IMR-90 (cell line): ENCODE measurements around the gene NEGR1. TPM values are rescaled to one million over a fixed set of nuclear protein-coding genes. Genes with fewer than 3 reads are reported as not detected.
A peak's percentile ranks its signal among the peaks of the same experiment; 100 is the strongest.

Experiments
- ATAC-seq: fragments of 200-7000 bp; cut with Tn5 transposase; 2 replicates; pipeline ENCODE4 v1.9.1; 2020; ENCODE audit warnings: low read depth, mild to moderate bottlenecking, moderate library complexity
- BruUV-seq: library from RNA; stranded (reverse); fragments of 400-500 nt; replicated peaks from 2 replicates; lab custom pipeline; 2021; lab: Mats Ljungman, UMichigan
- CTCF ChIA-PET: fragments of 300-600 bp; formaldehyde crosslinking; extraction: SDS; loops from one replicate; lab custom pipeline; 2021; ENCODE audit warnings: antibody characterized with exemption; lab: Yijun Ruan, JAX
- POLR2A ChIA-PET: fragments of 300-600 bp; sonication (Branson Sonifier 250); formaldehyde crosslinking; loops from one replicate; lab custom pipeline; 2022; ENCODE audit warnings: antibody characterized with exemption; ENCODE audit not compliant: unreplicated experiment; lab: Charles Lee
- DNase-seq: peaks from one replicate; pipeline ENCODE4 v3.0.0; 2013
- H2AFZ ChIP-seq: replicated peaks from 2 replicates; pipeline ENCODE3; 2013; ENCODE audit warnings: low read length, mild to moderate bottlenecking; ENCODE audit not compliant: poor library complexity
- H2AK5ac ChIP-seq: 2 replicates; pipeline ENCODE4 v1.6.1; 2013; ENCODE audit warnings: low read depth, low read length, inconsistent platforms
- H2AK9ac ChIP-seq: replicated peaks from 2 replicates; pipeline ENCODE3; 2013; ENCODE audit warnings: mild to moderate bottlenecking, low read depth, low read length, moderate library complexity; ENCODE audit not compliant: poor library complexity
- H2BK120ac ChIP-seq: 2 replicates; pipeline ENCODE4 v1.6.1; 2013; ENCODE audit warnings: low read depth, low read length, inconsistent platforms
- H2BK15ac ChIP-seq: 3 replicates; pipeline ENCODE4 v1.6.1; 2013; ENCODE audit warnings: low read depth, low read length, inconsistent platforms
- H2BK20ac ChIP-seq: 2 replicates; pipeline ENCODE4 v1.6.1; 2013; ENCODE audit warnings: low read depth, mild to moderate bottlenecking, inconsistent platforms, low read length, moderate library complexity
- H2BK5ac ChIP-seq: 2 replicates; pipeline ENCODE4 v1.6.1; 2013; ENCODE audit warnings: mild to moderate bottlenecking, low read depth, low read length, inconsistent platforms; ENCODE audit not compliant: poor library complexity, severe bottlenecking
- H3K14ac ChIP-seq: replicated peaks from 2 replicates; pipeline ENCODE4 v1.6.1; 2013; ENCODE audit warnings: low read depth, low read length, inconsistent platforms
- H3K18ac ChIP-seq: 2 replicates; pipeline ENCODE4 v1.6.1; 2013; ENCODE audit warnings: low read depth, low read length, control low read depth
- H3K23ac ChIP-seq: 2 replicates; pipeline ENCODE4 v1.6.1; 2013; ENCODE audit warnings: low read depth, low read length, inconsistent platforms
- H3K27ac ChIP-seq: 2 replicates; pipeline ENCODE4 v1.5.1; 2013; ENCODE audit warnings: mild to moderate bottlenecking, control low read depth, low read length; ENCODE audit not compliant: insufficient read depth
- H3K27me3 ChIP-seq: 2 replicates; pipeline ENCODE4 v1.6.1; 2013; ENCODE audit warnings: low read length; ENCODE audit not compliant: control insufficient read depth, insufficient read depth
- H3K36me3 ChIP-seq: 2 replicates; pipeline ENCODE4 v1.6.1; 2013; ENCODE audit warnings: low read length, mixed read lengths; ENCODE audit not compliant: control insufficient read depth, insufficient read depth
- H3K4ac ChIP-seq: 2 replicates; pipeline ENCODE4 v1.6.1; 2013; ENCODE audit warnings: low read depth, low read length, inconsistent platforms
- H3K4me1 ChIP-seq: 2 replicates; pipeline ENCODE4 v1.6.1; 2013; ENCODE audit warnings: low read length, mixed read lengths; ENCODE audit not compliant: control insufficient read depth, insufficient read depth
- H3K4me2 ChIP-seq: 2 replicates; pipeline ENCODE4 v1.6.1; 2013; ENCODE audit warnings: low read depth, mild to moderate bottlenecking, control low read depth, low read length, moderate library complexity
- H3K4me3 ChIP-seq: 2 replicates; pipeline ENCODE4 v1.5.1; 2013; ENCODE audit warnings: low read depth, mild to moderate bottlenecking, control low read depth, low read length, moderate library complexity; ENCODE audit not compliant: insufficient read depth
- H3K56ac ChIP-seq: 2 replicates; pipeline ENCODE4 v1.6.1; 2013; ENCODE audit warnings: low read length, inconsistent platforms; ENCODE audit not compliant: insufficient read depth; ENCODE audit errors: extremely low read depth
- H3K79me1 ChIP-seq, 2 experiments: 2 replicates each; pipeline ENCODE4 v1.6.1; 2013; ENCODE audit warnings: low read length in 2 of 2, inconsistent platforms in 1 of 2, low read depth in 1 of 2
- H3K9ac ChIP-seq: 2 replicates; pipeline ENCODE4 v1.6.1; 2013; ENCODE audit warnings: low read depth, low read length, control low read depth
- H3K9me1 ChIP-seq: 2 replicates; pipeline ENCODE4 v1.6.1; 2013; ENCODE audit warnings: low read length, inconsistent platforms; ENCODE audit not compliant: insufficient read depth
- H3K9me3 ChIP-seq: 2 replicates; pipeline ENCODE4 v1.6.1; 2013; ENCODE audit warnings: low read length; ENCODE audit not compliant: control insufficient read depth, insufficient read depth
- H4K20me1 ChIP-seq: 2 replicates; pipeline ENCODE4 v1.6.1; 2013; ENCODE audit warnings: low read length, inconsistent platforms; ENCODE audit not compliant: insufficient read depth
- H4K5ac ChIP-seq: 2 replicates; pipeline ENCODE4 v1.6.1; 2013; ENCODE audit warnings: mild to moderate bottlenecking, low read depth, low read length, control low read depth
- H4K8ac ChIP-seq, 2 experiments: 2 replicates each; pipeline ENCODE4 v1.6.1; 2013; ENCODE audit warnings: low read depth in 2 of 2, low read length in 2 of 2, control low read depth in 1 of 2, inconsistent platforms in 1 of 2
- H4K91ac ChIP-seq: 2 replicates; pipeline ENCODE4 v1.6.1; 2013; ENCODE audit warnings: low read depth, low read length, inconsistent platforms; ENCODE audit not compliant: insufficient read depth
- CHD1 ChIP-seq: IDR thresholded peaks from 2 replicates; pipeline ENCODE4 v1.6.1; 2012; ENCODE audit warnings: low read depth, low read length, improper control_type of control experiment
- ELK1 ChIP-seq: fragments of 150-350 bp; IDR thresholded peaks from 2 replicates; pipeline ENCODE4 v1.6.1; 2016; ENCODE audit warnings: low read depth, mild to moderate bottlenecking, low read length, moderate library complexity, borderline replicate concordance
- MAZ ChIP-seq: IDR thresholded peaks from 2 replicates; pipeline ENCODE4 v1.6.1; 2012; ENCODE audit warnings: low read depth, mild to moderate bottlenecking, low read length, improper control_type of control experiment, moderate library complexity, borderline replicate concordance
- MXI1 ChIP-seq: IDR thresholded peaks from 2 replicates; pipeline ENCODE4 v1.6.1; 2012; ENCODE audit warnings: low read depth, mild to moderate bottlenecking, low read length, moderate library complexity, borderline replicate concordance
- POLR2A ChIP-seq: IDR thresholded peaks from 2 replicates; pipeline ENCODE4 v1.6.1; 2012; ENCODE audit warnings: mild to moderate bottlenecking, low read depth, low read length
- RCOR1 ChIP-seq: IDR thresholded peaks from 2 replicates; pipeline ENCODE4 v1.6.1; 2012; ENCODE audit warnings: mild to moderate bottlenecking, low read length, improper control_type of control experiment; ENCODE audit not compliant: insufficient replicate concordance
- SMC3 ChIP-seq: fragments of 150-350 bp; IDR thresholded peaks from 2 replicates; pipeline ENCODE4 v1.6.1; 2016; ENCODE audit warnings: low read depth, mild to moderate bottlenecking, antibody characterized with exemption, low read length, moderate library complexity
- WGBS, 2 experiments: methylation state at CpG; one replicate each; pipeline versions ENCODE4 v1.1.5 to v1.1.7; 2013; ENCODE audit warnings: missing lambda C conversion rate in 2 of 2; ENCODE audit not compliant: insufficient read length in 1 of 2; ENCODE audit errors: extremely low coverage in 2 of 2; 5-methylcytosine and 5-hydroxymethylcytosine counted together
- dilution Hi-C: fragments of 300-500 bp; cut with HindIII; formaldehyde crosslinking; loops from one replicate; pipeline ENCODE4 v1.14.3; 2018; ENCODE audit warnings: low sequenced_read_pairs; ENCODE audit not compliant: unreplicated experiment
- in situ Hi-C: fragments of 300-500 bp; cut with MboI; formaldehyde crosslinking; loops from 3 replicates; pipeline ENCODE4 v1.14.3; 2019; ENCODE audit warnings: low sequenced_read_pairs, inconsistent platforms, mixed read lengths
- intact Hi-C: fragments of 100-400 bp; cut with micrococcal nuclease; formaldehyde crosslinking; loops from 2 replicates; pipeline ENCODE4 v1.10.0; 2022
- polyA plus RNA-seq, 3 experiments: library from polyadenylated mRNA; depleted of rRNA; stranded (reverse); fragments of >200 nt; gene quantifications; 2 replicates each; pipeline ENCODE4 v1.2.3, GENCODE V29; 2012; ENCODE audit warnings: low replicate concordance in 1 of 3
- total RNA-seq: library from RNA; depleted of rRNA; stranded (reverse); fragments of >200 nt; gene quantifications from 2 replicates; pipeline ENCODE4 v1.2.3, GENCODE V29; 2012

NEGR1 gene
- total and polyA plus RNA-seq, 2 of the 4 experiments (the other 2 are of a cell fraction) = 5.1 to 9.1 TPM

- Histone ChIP-seq H2AK9ac (no peak overlapping the region), H3K23ac (no peak overlapping the region), H2BK20ac (no peak overlapping the region), H3K4me2 (no peak overlapping the region), H3K4ac (no peak overlapping the region), H3K9me1 (no peaks in the 10 kb centered on the region), H3K27me3 (no peaks in the 10 kb centered on the region), H2BK120ac (no peak overlapping the region), H3K56ac (no peak overlapping the region), H3K79me1 (no peaks in the 10 kb centered on the region), H2BK15ac (no peak overlapping the region), H3K9ac (no peak overlapping the region), H3K4me3 (no peak overlapping the region), H3K14ac (no peak overlapping the region), H3K27ac (no peak overlapping the region), H3K4me1 (peaks cover 2% of the 10 kb centered on the region; the same call in 1 of the 2 replicates), H2AFZ (no peak overlapping the region), H4K5ac (no peak overlapping the region), H3K18ac (peak overlapping the region; percentile 18; the same call in 1 of the 2 replicates), H2BK5ac (no peak overlapping the region), H4K91ac (no peak overlapping the region), H3K9me3 (no peaks in the 10 kb centered on the region), H3K36me3 (no peaks in the 10 kb centered on the region), H4K8ac (no peak overlapping the region), H2AK5ac (no peak overlapping the region), H4K20me1 (no peaks in the 10 kb centered on the region)
- intact Hi-C loops (no loop called here), dilution Hi-C loops (no loop called here), in situ Hi-C loops (no loop called here)
- no CpG with 5 or more reads among the region's 1 CpG for WGBS, 2 experiments
- BruUV-seq = no TSS peak
- TF ChIP-seq POLR2A (no peak), ELK1 (no peak), RCOR1 (no peak), MAZ (no peak), MXI1 (no peak), CHD1 (no peak), SMC3 (no peak)
- DNase-seq (no peak), ATAC-seq (no peak)
- ChIA-PET CTCF (interaction anchor here (0.5 kb wide), 1 partner anchor 105 kb away, joined by 6 read pairs; no protein-coding TSS in a partner anchor), POLR2A (no interaction called here)
Observed at GRCh38 chr1:71908871-71909390, 373.4 kb downstream of the NEGR1 start.
